NCI-H1417 (cell line): ENCODE data around the gene TCF7L2.
A peak's percentile ranks its signal among the peaks of the same experiment; 100 is the strongest.

Experiments used
- DNase-seq, 3 experiments: peaks; one replicate each; lab custom pipeline; 2025; lab: John Stamatoyannopoulos, UW

TCF7L2 gene

GRCh38 chr10:112966194-112966855, 16.3 kb downstream of the TCF7L2 start:
- peak in 2 of 3 experiments; percentile 2 to 17 for DNase-seq

- no peak for DNase-seq
Measured at GRCh38 chr10:112967200-112967599, 17.2 kb downstream of the TCF7L2 start.

- no peak for DNase-seq
Measured at GRCh38 chr10:112969131-112969530, 19.1 kb downstream of the TCF7L2 start.

- no peak for DNase-seq
Measured at GRCh38 chr10:112969542-112969941, 19.5 kb downstream of the TCF7L2 start.

- peak in 2 of 3 experiments; percentile 10 to 46 for DNase-seq
Measured at GRCh38 chr10:112970021-112970420, 20.0 kb downstream of the TCF7L2 start.

- DNase-seq, result no peak
Measured at GRCh38 chr10:112972606-112973005, 22.6 kb downstream of the TCF7L2 start.

- DNase-seq, result no peak
Measured at GRCh38 chr10:112973046-112973445, 23.0 kb downstream of the TCF7L2 start.

- DNase-seq, result no peak
Measured at GRCh38 chr10:112973805-112974204, 23.8 kb downstream of the TCF7L2 start.

GRCh38 chr10:112977426-112977898, 27.4 kb downstream of the TCF7L2 start:
- DNase-seq, result peak; percentile 33 to 78 (median 51)

GRCh38 chr10:112979927-112980326, 29.9 kb downstream of the TCF7L2 start:
- no peak for DNase-seq

- DNase-seq, result no peak
Measured at GRCh38 chr10:112980937-112981336, 30.9 kb downstream of the TCF7L2 start.

- DNase-seq, result no peak
Measured at GRCh38 chr10:112981553-112981952, 31.5 kb downstream of the TCF7L2 start.

- DNase-seq, result no peak
Measured at GRCh38 chr10:112983444-112984056, 33.5 kb downstream of the TCF7L2 start.

GRCh38 chr10:112984756-112985155, 34.7 kb downstream of the TCF7L2 start:
- DNase-seq, result no peak

- no peak for DNase-seq
Measured at GRCh38 chr10:112985690-112986543, 35.9 kb downstream of the TCF7L2 start.

GRCh38 chr10:112986544-112987190, 36.6 kb downstream of the TCF7L2 start:
- no peak for DNase-seq

GRCh38 chr10:112988839-112989406, 38.9 kb downstream of the TCF7L2 start:
- DNase-seq, result peak in 1 of 3 experiments; percentile 42

- no peak for DNase-seq
Measured at GRCh38 chr10:112989826-112990225, 39.8 kb downstream of the TCF7L2 start.

- DNase-seq, result no peak
Measured at GRCh38 chr10:112990271-112990670, 40.2 kb downstream of the TCF7L2 start.

GRCh38 chr10:112991888-112992491, 41.9 kb downstream of the TCF7L2 start:
- no peak for DNase-seq

GRCh38 chr10:112996462-112996861, 46.4 kb downstream of the TCF7L2 start:
- DNase-seq, result no peak
